C4-2B (cell line): Measurements from ENCODE around the gene AGMAT.

Experiments used
- H3K27ac ChIP-seq: fragments of 450-650 bp; 2 replicates; pipeline ENCODE4 v1.5.1; 2017
- CTCF ChIP-seq: fragments of 450-650 bp; conservative IDR thresholded peaks from 2 replicates; pipeline ENCODE4 v1.5.1; 2017; ENCODE audit warnings: mild to moderate bottlenecking
- ZFX ChIP-seq: fragments of 450-650 bp; IDR thresholded peaks from 2 replicates; pipeline ENCODE4 v1.6.1; 2017

AGMAT gene

GRCh38 chr1:15524021-15524282 is 60.9 kb downstream of the AGMAT start, which contains the start of gene CASP9:
TSS of gene CASP9 (minus strand) at chr1:15524215. CDS start at chr1:15524200, 15 bp downstream.
- peak within 1 kb of the TSS; percentile 84 for H3K27ac ChIP-seq
- TF ChIP-seq CTCF (no peak), ZFX (no peak)

- TF ChIP-seq CTCF = no peak
- TF ChIP-seq ZFX = no peak
- peak overlapping the region; percentile 84 for H3K27ac ChIP-seq
These were observed 61.5 kb downstream of the AGMAT start for GRCh38 chr1:15523104-15524020.

- TF ChIP-seq CTCF (no peak), ZFX (no peak)
- H3K27ac ChIP-seq = no peak overlapping the region
These were observed 62.3 kb downstream of the AGMAT start for GRCh38 chr1:15522551-15522950.
